SU-DHL-6 (cell line): Measurements from ENCODE around the gene SRP14.

Experiments
- CTCF ChIP-seq: fragments of 200-600 bp; sonication (generic); IDR thresholded peaks from one replicate; pipeline ENCODE4 v1.5.1; 2017; ENCODE audit warnings: antibody characterized with exemption, mild to moderate bottlenecking, low read length, moderate library complexity; ENCODE audit not compliant: insufficient read depth, poor library complexity, severe bottlenecking
- EZH2phosphoT487 ChIP-seq: fragments of 200-600 bp; sonication (generic), shearing (Covaris generic); conservative IDR thresholded peaks from 2 replicates; pipeline ENCODE4 v1.6.1; 2018; ENCODE audit warnings: mild to moderate bottlenecking, antibody characterized with exemption, low read length, moderate library complexity, mixed read lengths

GRCh38 chr15:40066589-40066988 is 27.6 kb upstream of the SRP14 start:
- TF ChIP-seq CTCF (no peak), EZH2phosphoT487 (no peak)
